ENCODE results near the gene LYZL6. TPM values are rescaled to one million over a fixed set of nuclear protein-coding genes. Genes with fewer than 3 reads are reported as not detected.

Gene LYZL6
- total RNA-seq, 4 donors from 2014 or later: not detected

DNA sequence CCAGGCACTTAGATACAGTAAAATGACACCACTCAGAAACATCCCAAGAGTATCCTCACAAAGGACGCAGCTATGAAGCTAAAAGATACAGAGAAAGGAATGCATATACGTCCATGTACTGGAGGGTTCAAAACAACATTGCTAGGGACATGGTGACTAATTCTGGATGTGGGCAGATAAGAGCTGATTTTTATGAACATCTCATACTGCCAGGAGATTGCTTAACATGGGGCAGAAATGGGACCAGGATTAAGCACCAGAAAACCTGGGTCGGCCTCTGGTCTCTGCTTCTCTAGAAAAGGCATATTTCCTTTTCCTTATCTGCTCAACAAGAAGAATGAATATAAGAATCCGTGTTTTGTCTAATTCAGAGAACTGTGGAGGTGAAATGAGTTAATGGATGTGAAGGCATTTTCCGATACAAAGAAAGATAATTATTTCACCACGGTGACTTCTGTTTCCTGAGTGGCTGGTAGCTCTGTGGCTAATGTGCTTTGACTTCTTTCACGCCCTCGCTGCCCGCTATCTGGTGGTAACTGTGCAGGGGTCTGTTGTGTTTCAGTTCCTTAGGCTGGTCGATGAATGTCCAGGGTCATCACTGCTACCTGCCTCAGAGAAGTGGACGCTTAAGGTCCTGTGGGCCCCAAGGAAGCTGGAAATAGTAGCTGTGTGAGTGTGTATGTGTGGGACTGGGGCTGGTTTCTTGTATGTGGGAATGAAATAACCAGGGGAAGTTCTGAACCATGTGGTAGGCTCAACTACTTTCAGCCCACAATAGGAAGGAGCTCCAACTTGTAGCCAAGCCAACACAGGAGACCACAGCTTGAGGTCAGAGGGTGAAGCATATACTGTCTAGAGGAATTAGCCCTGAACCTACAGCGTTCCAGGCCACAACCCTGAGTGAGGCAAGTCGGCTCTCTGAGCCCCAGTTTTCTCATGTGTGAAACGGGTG is 47.6 kb downstream of the LYZL6 start:
- H3K36me3 ChIP-seq: no peaks in the 10 kb centered on the region
- TF ChIP-seq POLR2A (IDR thresholded peaks at IDR 0.05): no peak
- TF ChIP-seq, protein P1, sequence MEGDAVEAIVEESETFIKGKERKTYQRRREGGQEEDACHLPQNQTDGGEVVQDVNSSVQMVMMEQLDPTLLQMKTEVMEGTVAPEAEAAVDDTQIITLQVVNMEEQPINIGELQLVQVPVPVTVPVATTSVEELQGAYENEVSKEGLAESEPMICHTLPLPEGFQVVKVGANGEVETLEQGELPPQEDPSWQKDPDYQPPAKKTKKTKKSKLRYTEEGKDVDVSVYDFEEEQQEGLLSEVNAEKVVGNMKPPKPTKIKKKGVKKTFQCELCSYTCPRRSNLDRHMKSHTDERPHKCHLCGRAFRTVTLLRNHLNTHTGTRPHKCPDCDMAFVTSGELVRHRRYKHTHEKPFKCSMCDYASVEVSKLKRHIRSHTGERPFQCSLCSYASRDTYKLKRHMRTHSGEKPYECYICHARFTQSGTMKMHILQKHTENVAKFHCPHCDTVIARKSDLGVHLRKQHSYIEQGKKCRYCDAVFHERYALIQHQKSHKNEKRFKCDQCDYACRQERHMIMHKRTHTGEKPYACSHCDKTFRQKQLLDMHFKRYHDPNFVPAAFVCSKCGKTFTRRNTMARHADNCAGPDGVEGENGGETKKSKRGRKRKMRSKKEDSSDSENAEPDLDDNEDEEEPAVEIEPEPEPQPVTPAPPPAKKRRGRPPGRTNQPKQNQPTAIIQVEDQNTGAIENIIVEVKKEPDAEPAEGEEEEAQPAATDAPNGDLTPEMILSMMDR (IDR thresholded peaks at IDR 0.05): no peak
- intact Hi-C loops (cut with DNase I): no loop called here
- H3K27me3 ChIP-seq: no peaks in the 10 kb centered on the region
- no peak overlapping the region for H3K4me3 ChIP-seq (replicated peaks in 1 of 3)
- DNase-seq: no peak
- no peaks in the 10 kb centered on the region for H3K4me1 ChIP-seq
- 80 to 92% methylated on average over 14 of the region's 14 CpGs for WGBS, 2 donors
- no peaks in the 10 kb centered on the region for H3K9me3 ChIP-seq
- no peak overlapping the region for H3K27ac ChIP-seq

DNA sequence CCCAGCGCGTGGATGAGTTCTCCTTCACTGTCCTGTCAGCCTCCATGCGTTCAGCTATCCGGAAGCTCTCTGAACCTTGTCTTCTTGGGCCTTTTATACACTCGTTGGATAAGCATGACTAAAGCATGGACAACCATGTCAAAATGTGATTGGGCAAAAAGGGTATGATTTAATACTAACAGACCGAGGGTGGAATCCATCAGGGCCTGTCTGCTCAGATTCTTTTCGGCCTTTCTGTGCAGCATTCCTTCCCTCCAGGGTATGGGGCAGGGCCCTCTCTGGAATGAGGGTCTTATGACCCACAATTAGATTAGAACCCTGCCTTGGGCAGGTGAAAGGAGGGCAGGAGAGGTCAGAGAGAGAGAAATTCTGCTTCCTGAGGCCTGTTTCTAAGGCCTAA is 49.3 kb downstream of the LYZL6 start:
- no peak overlapping the region for H3K27ac ChIP-seq
- TF ChIP-seq, protein P1 (IDR thresholded peaks at IDR 0.05): no peak
- no peak for TF ChIP-seq POLR2A (IDR thresholded peaks at IDR 0.05)
- no peaks in the 10 kb centered on the region for H3K9me3 ChIP-seq
- WGBS, 2 donors: 84 to 89% methylated on average over 7 of the region's 7 CpGs
- H3K4me3 ChIP-seq (replicated peaks in 1 of 3): no peak overlapping the region
- H3K27me3 ChIP-seq: no peaks in the 10 kb centered on the region
- no peak for DNase-seq
- intact Hi-C loops (cut with DNase I): no loop called here
- peaks cover 0 to 3% of the 10 kb centered on the region in 2 donors for H3K4me1 ChIP-seq
- no peaks in the 10 kb centered on the region for H3K36me3 ChIP-seq

DNA sequence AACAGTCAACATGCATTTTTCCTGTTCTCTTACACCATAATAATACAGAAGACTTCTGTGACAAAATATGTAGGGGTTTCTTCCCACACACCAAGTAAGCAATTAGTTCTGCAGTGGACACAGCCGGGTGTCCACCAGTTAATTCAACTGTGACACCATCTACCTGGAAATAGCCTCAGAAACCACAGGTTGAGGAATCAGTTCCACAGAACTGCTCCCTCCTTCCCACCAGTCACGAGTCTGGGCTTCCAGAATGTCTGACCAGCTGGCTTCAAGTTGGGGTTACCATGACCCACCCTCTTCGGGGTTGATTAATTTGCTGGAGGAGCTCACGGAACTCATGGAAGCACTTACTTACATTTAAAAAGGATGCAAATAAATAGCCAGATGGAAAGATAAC is 49.8 kb downstream of the LYZL6 start:
- no peak overlapping the region for H3K27ac ChIP-seq
- H3K9me3 ChIP-seq: no peaks in the 10 kb centered on the region
- no peaks in the 10 kb centered on the region for H3K36me3 ChIP-seq
- intact Hi-C loops (cut with DNase I): no loop called here
- no peaks in the 10 kb centered on the region for H3K27me3 ChIP-seq
- no peak for TF ChIP-seq POLR2A (IDR thresholded peaks at IDR 0.05)
- TF ChIP-seq, protein P1 (IDR thresholded peaks at IDR 0.05): no peak
- no peak for DNase-seq
- H3K4me1 ChIP-seq: peaks cover 0 to 3% of the 10 kb centered on the region in 2 donors
- H3K4me3 ChIP-seq (replicated peaks in 1 of 3): no peak overlapping the region
- WGBS, 2 donors: 94 to 98% methylated on average over 4 of the region's 4 CpGs

DNA sequence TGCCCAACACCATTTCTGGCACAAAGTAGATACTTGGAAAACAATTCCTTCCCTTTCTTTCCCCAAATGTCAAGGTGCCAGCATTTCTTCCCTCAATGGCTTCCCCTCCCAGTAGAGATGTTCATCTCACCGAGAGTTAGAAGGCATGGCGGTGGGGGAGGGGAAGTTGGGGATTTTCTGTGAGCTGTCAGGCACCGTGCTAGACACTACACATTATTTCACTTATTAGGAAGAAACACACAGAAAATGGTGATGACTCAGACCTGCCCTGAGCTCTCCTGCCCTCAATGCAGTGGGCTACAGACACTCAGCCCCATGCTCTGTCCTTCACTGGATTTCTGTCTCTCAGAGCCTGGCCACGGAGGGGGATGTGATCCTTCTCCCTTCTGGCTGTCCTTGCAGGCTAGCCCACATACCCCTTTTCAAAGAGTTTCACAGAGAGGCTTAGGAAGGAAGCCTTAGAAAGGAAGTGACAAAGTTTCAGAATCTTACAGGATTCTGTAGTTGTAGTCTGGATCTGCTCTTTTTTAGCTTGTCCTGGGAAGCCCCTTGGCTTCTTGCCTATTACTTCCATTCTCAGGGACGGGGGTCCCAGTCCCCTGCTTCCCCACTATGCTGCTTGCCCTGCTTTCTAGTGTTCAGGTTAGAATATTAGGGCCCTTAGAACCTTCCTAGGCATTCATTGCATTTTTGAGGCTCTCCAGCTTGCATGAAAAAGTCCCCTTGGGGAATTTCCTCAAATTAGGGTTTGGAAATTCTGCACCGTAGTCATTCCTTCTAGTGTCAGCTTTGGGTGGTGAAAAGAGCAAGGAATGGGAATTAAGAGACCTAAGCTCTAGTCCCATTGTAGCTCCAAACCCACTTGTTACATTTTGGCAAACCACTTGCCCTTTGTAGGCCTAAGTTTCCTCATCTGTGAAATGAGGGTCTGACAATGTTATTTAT is 51.1 kb downstream of the LYZL6 start:
- H3K4me3 ChIP-seq (replicated peaks in 1 of 3): no peak overlapping the region
- WGBS, 2 donors: 59 to 63% methylated on average over 6 of the region's 6 CpGs
- intact Hi-C loops (cut with DNase I): no loop called here

More for the DNA sequence above, 51.1 kb downstream of the LYZL6 start:
- Histone ChIP-seq H3K9me3 (no peaks in the 10 kb centered on the region), H3K27me3 (no peaks in the 10 kb centered on the region), H3K4me1 (peaks cover 0 to 3% of the 10 kb centered on the region in 2 donors), H3K27ac (no peak overlapping the region), H3K36me3 (no peaks in the 10 kb centered on the region)
- no peak for DNase-seq
- TF ChIP-seq, protein P1 (IDR thresholded peaks at IDR 0.05): no peak
- TF ChIP-seq POLR2A (IDR thresholded peaks at IDR 0.05): no peak

All from thyroid gland (tissue), 4 donors.